ENCODE measurements around the gene CYB561A3.

CYB561A3 gene

GRCh38 chr11:61406067-61406466 lies 44.4 kb upstream of the CYB561A3 start (continued):
- TF ChIP-seq RARB (CRISPR knock-in tag; IDR thresholded peaks at IDR 0.05) (no peak), CREB5 (CRISPR knock-in tag; IDR thresholded peaks at IDR 0.05; ENCODE audit: low read depth) (no peak), ZNF70 (CRISPR knock-in tag; IDR thresholded peaks at IDR 0.05) (no peak), TOX (CRISPR knock-in tag; IDR thresholded peaks at IDR 0.05; ENCODE audit: borderline replicate concordance) (no peak), ZNF565 (CRISPR knock-in tag; conservative IDR thresholded peaks at IDR 0.05; ENCODE audit: low read depth) (no peak)

- ATAC-seq: no peak
- no peak for TF ChIP-seq ESRRG (CRISPR knock-in tag; IDR thresholded peaks at IDR 0.05)
- no peak for TF ChIP-seq PPARA (CRISPR knock-in tag; IDR thresholded peaks at IDR 0.05; ENCODE audit: borderline replicate concordance)
- no peak for TF ChIP-seq TSHZ2 (CRISPR knock-in tag; IDR thresholded peaks at IDR 0.05)
- no peak for TF ChIP-seq ZFP3 (CRISPR knock-in tag; IDR thresholded peaks at IDR 0.05)
- TF ChIP-seq POU6F1 (CRISPR knock-in tag; IDR thresholded peaks at IDR 0.05; ENCODE audit: borderline replicate concordance, low read depth): no peak
- no peak for TF ChIP-seq TCF4 (CRISPR knock-in tag; IDR thresholded peaks at IDR 0.05; ENCODE audit: borderline replicate concordance)
- TF ChIP-seq CREB5 (CRISPR knock-in tag; IDR thresholded peaks at IDR 0.05; ENCODE audit: low read depth): no peak
- no peak for TF ChIP-seq TOX (CRISPR knock-in tag; IDR thresholded peaks at IDR 0.05; ENCODE audit: borderline replicate concordance)
- TF ChIP-seq ISL1 (CRISPR knock-in tag; IDR thresholded peaks at IDR 0.05): no peak
- TF ChIP-seq GLIS3 (CRISPR knock-in tag; IDR thresholded peaks at IDR 0.05): no peak
- TF ChIP-seq OSR1 (CRISPR knock-in tag; IDR thresholded peaks at IDR 0.05): no peak
- TF ChIP-seq CSRNP3 (CRISPR knock-in tag; IDR thresholded peaks at IDR 0.05): no peak
- TF ChIP-seq BACH2 (CRISPR knock-in tag; IDR thresholded peaks at IDR 0.05; ENCODE audit: borderline replicate concordance): no peak
Observed at GRCh38 chr11:61404641-61405040, 43.0 kb upstream of the CYB561A3 start.

- no peak for ATAC-seq
- no peak for TF ChIP-seq ZNF8 (CRISPR knock-in tag; IDR thresholded peaks at IDR 0.05)
- no peak for TF ChIP-seq PPARA (CRISPR knock-in tag; IDR thresholded peaks at IDR 0.05; ENCODE audit: borderline replicate concordance)
- no peak for TF ChIP-seq ZNF70 (CRISPR knock-in tag; IDR thresholded peaks at IDR 0.05)
- TF ChIP-seq CREB5 (CRISPR knock-in tag; IDR thresholded peaks at IDR 0.05; ENCODE audit: low read depth): no peak
- no peak for TF ChIP-seq ZFP3 (CRISPR knock-in tag; IDR thresholded peaks at IDR 0.05)
- TF ChIP-seq SNAI2 (CRISPR knock-in tag; IDR thresholded peaks at IDR 0.05): no peak
- no peak for TF ChIP-seq BACH2 (CRISPR knock-in tag; IDR thresholded peaks at IDR 0.05; ENCODE audit: borderline replicate concordance)
- no peak for TF ChIP-seq ZC3H10 (CRISPR knock-in tag; IDR thresholded peaks at IDR 0.05)
- no peak for TF ChIP-seq RARB (CRISPR knock-in tag; IDR thresholded peaks at IDR 0.05)
- no peak for TF ChIP-seq CSDC2 (CRISPR knock-in tag; IDR thresholded peaks at IDR 0.05)
- no peak for TF ChIP-seq ZNF565 (CRISPR knock-in tag; conservative IDR thresholded peaks at IDR 0.05; ENCODE audit: low read depth)
- no peak for TF ChIP-seq POU6F1 (CRISPR knock-in tag; IDR thresholded peaks at IDR 0.05; ENCODE audit: borderline replicate concordance, low read depth)
- no peak for TF ChIP-seq PATZ1 (CRISPR knock-in tag; IDR thresholded peaks at IDR 0.05; ENCODE audit: borderline replicate concordance)
- no peak for TF ChIP-seq TOX (CRISPR knock-in tag; IDR thresholded peaks at IDR 0.05; ENCODE audit: borderline replicate concordance)
Observed at GRCh38 chr11:61404103-61404502, 42.4 kb upstream of the CYB561A3 start.
